Measurements from ENCODE around the gene HSPE1.
"Not testable (repeated sequence)": the region's sequence is repeated elsewhere in the genome, so short reads cannot be mapped to it uniquely, and the experiment has no call there.

The HSPE1 gene

DNA sequence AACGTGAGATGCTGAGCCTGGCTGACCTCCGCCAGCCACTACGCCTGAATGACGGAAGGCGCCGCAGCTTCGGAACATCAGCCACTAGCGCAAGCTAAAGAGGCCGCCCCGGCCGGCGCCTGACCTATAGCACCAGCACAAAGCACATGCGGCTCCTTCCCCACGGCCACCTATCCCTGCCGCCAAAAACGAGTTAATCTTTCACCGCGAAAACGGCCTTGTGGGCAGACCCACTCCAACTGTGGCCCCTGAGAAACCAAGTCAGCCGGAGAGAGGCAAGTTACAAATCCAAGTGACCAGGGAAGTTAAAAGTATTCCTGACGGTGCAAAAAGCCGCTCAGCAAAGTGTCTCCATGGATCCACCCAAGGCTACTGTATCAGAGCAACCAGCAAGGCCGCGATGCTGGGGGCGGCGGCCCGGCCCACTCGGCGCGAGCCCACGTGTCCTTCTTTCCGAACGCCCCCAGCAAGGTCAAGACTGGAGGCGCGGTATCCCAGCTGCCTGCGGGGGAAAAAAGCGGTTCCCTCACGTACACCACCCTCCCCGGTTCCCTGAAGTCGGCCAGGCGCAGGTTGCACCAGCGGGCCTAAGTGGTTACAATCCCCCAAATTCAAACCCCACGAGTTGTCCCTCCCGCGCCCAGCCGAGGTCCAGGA lies 1.1 kb upstream of the HSPE1 start:
- DNase-seq, result peak; percentile 24

DNA sequence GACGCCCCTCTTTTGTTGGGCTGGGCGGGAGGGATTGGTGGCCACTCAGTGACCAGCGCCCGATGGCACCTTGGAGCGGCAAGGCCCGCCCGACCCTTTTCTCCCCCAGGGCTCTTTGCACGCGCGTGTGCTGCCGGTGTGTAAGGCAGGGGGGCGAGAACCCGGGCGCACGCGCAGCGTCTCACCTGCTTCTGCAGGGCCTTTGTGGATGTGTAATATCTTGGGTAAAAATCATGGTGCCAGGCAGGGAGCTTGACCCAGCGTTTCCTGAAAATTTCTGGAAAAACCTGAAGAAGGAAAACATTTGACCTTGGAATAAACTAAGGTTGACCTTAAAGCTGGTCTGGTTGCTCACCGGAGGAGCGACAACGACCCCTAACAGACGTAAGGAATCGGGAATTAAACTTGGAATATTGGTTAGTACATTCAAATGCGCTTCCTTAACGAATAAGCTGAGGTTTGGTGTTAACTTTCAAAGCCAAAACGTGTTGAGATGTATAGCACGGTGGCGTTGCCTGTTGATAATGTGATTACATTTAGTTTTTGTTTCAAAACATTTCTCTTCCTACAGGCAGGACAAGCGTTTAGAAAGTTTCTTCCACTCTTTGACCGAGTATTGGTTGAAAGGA lies 438 bp downstream of the HSPE1 start:
- no peak for DNase-seq

- no peak for DNase-seq
Observed at GRCh38 chr2:197502201-197502600, 2.0 kb downstream of the HSPE1 start.

GRCh38 chr2:197502685-197503084 lies 2.5 kb downstream of the HSPE1 start:
- no peak for DNase-seq

DNA sequence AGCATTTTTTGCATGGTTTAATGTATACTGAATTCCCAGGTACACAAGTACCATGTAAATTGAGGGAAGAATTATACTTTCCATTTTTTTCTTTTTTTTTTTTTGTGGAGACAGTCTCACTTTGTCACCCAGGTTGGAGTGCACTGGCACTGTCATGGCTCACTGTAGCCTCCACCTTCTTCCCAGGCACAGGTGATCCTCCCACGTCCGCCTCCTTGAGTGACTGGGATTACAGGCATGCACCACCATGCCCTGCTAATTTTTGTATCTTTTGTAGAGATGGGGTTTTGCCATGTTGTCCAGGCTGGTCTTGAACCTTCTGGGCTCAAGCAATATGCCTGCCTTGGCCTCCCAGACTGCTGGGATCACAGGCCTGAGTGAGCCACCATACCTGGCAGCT lies 3.8 kb downstream of the HSPE1 start:
- DNase-seq, result no peak

- no peak for DNase-seq
Observed at GRCh38 chr2:197504512-197504911, 4.3 kb downstream of the HSPE1 start.

GRCh38 chr2:197506658-197507057 lies 6.5 kb downstream of the HSPE1 start:
- DNase-seq, result no peak

GRCh38 chr2:197513915-197514314 lies 13.7 kb downstream of the HSPE1 start:
- DNase-seq, result no peak

GRCh38 chr2:197514754-197515153 lies 14.6 kb downstream of the HSPE1 start:
- DNase-seq, result no peak

GRCh38 chr2:197515315-197515738 lies 15.1 kb downstream of the HSPE1 start:
- no peak for DNase-seq

DNA sequence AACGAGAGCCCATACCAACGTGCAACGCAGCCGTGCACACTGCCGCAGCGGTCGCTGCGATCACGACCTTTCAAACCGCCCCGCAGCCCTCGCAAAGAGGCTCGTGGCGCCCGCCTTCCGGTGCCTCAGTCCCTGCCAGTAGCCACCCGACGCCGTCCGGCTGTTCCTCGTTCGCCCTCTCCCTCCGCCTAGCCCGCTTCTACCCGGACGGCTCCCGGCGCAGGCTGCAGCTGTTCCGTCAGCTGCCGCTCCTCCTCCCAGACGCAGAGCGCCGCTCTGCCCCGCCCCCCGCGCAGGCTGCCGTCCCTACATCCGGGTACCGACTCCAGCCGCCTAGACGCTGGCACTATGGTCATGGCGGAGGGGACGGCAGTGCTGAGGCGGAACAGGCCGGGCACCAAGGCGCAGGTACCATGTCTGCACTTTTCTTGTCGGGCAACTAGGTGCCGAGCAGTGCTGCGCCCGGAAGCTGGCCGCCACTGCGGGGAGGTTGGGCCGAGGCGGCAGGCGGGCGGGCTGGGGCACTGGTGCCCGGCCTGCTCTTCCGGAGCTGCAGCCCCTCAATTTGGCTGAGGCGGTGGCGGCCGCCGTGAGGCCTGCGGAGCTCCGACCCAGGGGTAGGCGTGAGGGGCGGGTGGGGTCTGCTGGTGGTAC lies 15.7 kb downstream of the HSPE1 start, which contains the start of gene MOB4:
Gene MOB4, plus strand, starts transcription at position 328 of the 654 bp plus-strand sequence. Its CDS starts 21 bp downstream, at position 349.
- peak; percentile 91 for DNase-seq

DNA sequence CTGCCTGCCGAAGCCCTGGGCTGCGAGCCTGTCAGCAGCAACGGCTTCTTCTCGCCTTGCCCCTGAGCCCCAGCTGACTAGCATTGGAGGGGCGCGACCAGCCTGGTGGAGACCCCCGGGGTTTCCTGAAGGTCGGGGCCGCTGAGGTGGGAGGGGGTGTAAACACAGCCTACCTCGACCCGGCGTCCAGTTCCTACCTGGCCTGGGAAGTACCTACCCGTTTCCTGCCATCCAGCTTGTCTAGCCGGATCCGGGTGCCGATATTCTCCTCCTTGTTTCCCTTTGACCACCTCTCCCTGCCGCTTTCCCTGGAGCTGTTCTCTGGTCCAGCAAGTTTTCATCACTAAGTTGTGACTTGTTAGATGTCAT lies 16.2 kb downstream of the HSPE1 start:
- peak; percentile 16 for DNase-seq

GRCh38 chr2:197517150-197517549 lies 17.0 kb downstream of the HSPE1 start:
- DNase-seq, result no peak

DNA sequence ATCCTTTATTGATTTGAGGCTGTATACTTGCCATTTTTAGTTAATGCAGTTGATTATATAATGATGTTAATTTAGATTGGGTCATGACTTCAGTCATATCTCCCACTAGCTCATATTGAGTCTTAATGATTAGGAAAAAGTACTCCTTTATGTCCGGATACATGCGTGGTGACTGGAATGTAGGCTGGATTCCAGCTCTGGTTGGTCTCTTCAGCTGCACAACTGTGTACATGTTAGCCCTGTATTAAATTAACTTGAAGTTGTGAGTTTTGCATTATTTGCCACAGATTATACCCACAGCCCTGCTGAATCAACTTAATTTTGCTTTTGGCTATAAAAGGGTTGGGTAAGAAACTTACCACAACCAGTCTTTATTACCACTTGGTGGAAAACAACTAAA lies 38.2 kb downstream of the HSPE1 start:
- no peak for DNase-seq

- DNase-seq, result no peak
Observed at GRCh38 chr2:197539734-197540133, 39.6 kb downstream of the HSPE1 start.

DNA sequence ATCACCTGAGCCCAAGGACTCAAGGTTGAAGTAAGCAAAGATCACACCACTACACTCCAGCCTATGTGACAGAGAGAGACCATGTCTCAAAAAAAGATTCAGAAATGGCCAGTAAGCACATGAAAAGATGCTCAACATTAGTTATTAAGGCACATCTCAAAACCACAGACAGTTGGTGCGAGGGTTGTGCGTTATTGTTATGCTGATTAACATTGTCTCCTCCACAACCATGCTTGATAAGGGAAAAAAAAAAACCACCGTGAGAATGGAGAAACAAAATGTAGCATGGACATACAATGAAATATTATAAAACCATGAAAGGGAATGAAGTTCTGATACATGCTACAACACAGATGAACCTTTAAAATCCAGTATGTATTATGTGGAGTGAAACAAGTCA lies 43.0 kb downstream of the HSPE1 start:
- DNase-seq, result no peak

- no peak for DNase-seq
Observed at GRCh38 chr2:197547163-197547900, 47.2 kb downstream of the HSPE1 start.

GRCh38 chr2:197548582-197548981 lies 48.4 kb downstream of the HSPE1 start:
- no peak for DNase-seq

- not testable (repeated sequence) for DNase-seq
Observed at GRCh38 chr2:197551260-197551659, 51.1 kb downstream of the HSPE1 start.

Data from activated effector memory CD4-positive, alpha-beta T cell treated with Interleukin-2 at 50 U/mL for 16 hours (primary cell).